ENCODE data around the gene GOLIM4. TPM values are rescaled to one million over a fixed set of nuclear protein-coding genes. Genes with fewer than 3 reads are reported as not detected.
"Not testable (repeated sequence)": the region's sequence is repeated elsewhere in the genome, so short reads cannot be mapped to it uniquely, and the experiment has no call there.

GOLIM4 gene
- total RNA-seq, 2 experiments from 2014 or later, result 1.7 to 1.9 TPM

- no peaks in the 10 kb centered on the region for H3K36me3 Mint-ChIP-seq (ENCODE audit: low read depth)
- H3K4me1 Mint-ChIP-seq, result peaks cover 12% of the 10 kb centered on the region
- H3K27ac Mint-ChIP-seq, result no peak overlapping the region
- POLR2A ChIA-PET, result no interaction called here
- H3K9me3 Mint-ChIP-seq, result no peaks in the 10 kb centered on the region
- CTCF ChIA-PET, result interaction anchor here (1.2 kb wide), 1 partner anchor 9 kb away, joined by 3 read pairs; no protein-coding TSS in a partner anchor
- H3K4me3 Mint-ChIP-seq, result no peak overlapping the region
- DNase-seq, result no peak
- H3K27me3 Mint-ChIP-seq, result no peaks in the 10 kb centered on the region
Measured at GRCh38 chr3:168058481-168058880, 37.2 kb downstream of the GOLIM4 start.

DNA sequence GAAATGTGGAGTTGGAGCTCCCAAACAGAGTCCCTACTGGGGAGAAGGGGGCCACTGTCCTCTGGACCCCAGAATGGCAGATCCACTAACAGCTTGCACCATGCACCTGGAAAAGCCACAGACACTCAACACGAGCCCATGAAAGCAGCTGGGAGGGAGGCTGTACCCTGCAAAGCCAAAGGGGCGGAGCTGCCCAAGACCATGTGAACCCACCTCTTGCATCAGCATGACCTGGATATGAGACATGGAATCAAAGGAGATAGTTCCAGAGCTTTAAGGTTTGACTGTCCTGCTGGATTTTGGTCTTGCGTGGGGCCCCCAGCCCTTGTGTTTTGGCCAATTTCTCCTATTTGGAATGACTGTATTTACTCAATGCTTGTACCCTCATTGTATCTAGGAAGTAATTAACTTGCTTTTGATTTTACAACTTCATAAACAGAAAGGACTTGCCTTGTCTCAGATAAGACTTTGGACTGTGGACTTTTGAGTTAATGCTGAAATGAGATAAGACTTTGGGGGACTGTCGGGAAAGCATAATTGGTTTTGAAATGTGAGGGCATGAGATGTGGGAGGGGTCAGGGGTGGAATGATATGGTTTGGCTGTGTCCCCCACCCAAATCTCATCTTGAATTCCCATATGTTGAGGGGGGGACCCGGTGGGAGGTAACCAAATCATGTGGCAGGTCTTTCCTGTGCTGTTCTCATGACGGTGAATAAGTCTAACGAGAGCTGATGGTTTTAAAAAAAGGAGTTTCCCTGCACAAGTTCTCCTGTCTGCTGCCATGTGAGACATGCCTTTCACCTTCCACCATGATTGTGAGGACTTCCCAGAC, 39.1 kb downstream of the GOLIM4 start:
- CTCF ChIA-PET; POLR2A ChIA-PET; H3K4me3 Mint-ChIP-seq; H3K36me3 Mint-ChIP-seq (ENCODE audit: low read depth); H3K9me3 Mint-ChIP-seq; H3K27me3 Mint-ChIP-seq; H3K27ac Mint-ChIP-seq; H3K4me1 Mint-ChIP-seq; DNase-seq: not testable (repeated sequence)

- no peaks in the 10 kb centered on the region for H3K36me3 Mint-ChIP-seq (ENCODE audit: low read depth)
- ChIA-PET CTCF (no interaction called here), POLR2A (no interaction called here)
- H3K9me3 Mint-ChIP-seq, result no peaks in the 10 kb centered on the region
- no peak for DNase-seq
- H3K4me1 Mint-ChIP-seq, result no peaks in the 10 kb centered on the region
- H3K27me3 Mint-ChIP-seq, result no peaks in the 10 kb centered on the region
- H3K4me3 Mint-ChIP-seq, result no peak overlapping the region
- no peak overlapping the region for H3K27ac Mint-ChIP-seq
Measured at GRCh38 chr3:168054447-168054846, 41.3 kb downstream of the GOLIM4 start.

GRCh38 chr3:168053115-168053514, 42.6 kb downstream of the GOLIM4 start:
- Mint-ChIP-seq H3K4me1 (no peaks in the 10 kb centered on the region), H3K9me3 (no peaks in the 10 kb centered on the region), H3K27me3 (no peaks in the 10 kb centered on the region), H3K4me3 (no peak overlapping the region), H3K36me3 (ENCODE audit: low read depth) (no peaks in the 10 kb centered on the region), H3K27ac (no peak overlapping the region)
- ChIA-PET POLR2A (no interaction called here), CTCF (interaction anchor here (1.8 kb wide), 1 partner anchor 12 kb away, joined by 5 read pairs; no protein-coding TSS in a partner anchor)
- no peak for DNase-seq

DNA sequence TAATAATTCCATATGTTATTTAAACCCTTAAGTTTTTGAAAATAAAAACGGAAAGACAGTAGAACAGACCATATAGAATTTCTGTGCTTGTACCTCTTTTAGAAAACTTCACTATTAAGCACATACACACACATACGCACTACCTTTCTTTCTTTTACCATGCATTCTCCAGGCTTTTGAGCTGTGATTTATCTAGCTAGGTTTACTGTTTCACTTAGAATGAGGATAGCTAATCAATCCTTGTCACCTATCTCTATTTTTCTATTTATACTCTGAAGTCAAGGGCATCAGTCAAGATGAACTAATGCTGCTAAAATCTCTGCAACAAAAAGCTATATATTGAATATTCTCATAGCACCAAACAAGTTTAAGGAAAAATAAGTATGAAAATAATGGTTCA, 43.2 kb downstream of the GOLIM4 start:
- Mint-ChIP-seq H3K27me3 (no peaks in the 10 kb centered on the region), H3K27ac (no peak overlapping the region), H3K36me3 (ENCODE audit: low read depth) (no peaks in the 10 kb centered on the region), H3K9me3 (no peaks in the 10 kb centered on the region), H3K4me1 (no peaks in the 10 kb centered on the region), H3K4me3 (no peak overlapping the region)
- DNase-seq, result no peak
- ChIA-PET POLR2A (no interaction called here), CTCF (interaction anchor here (1.3 to 1.8 kb wide), 2 partner anchors 11 to 34 kb away, joined by 3 to 5 read pairs; no protein-coding TSS in a partner anchor)

- POLR2A ChIA-PET, result no interaction called here
- CTCF ChIA-PET, result interaction anchor here (1.3 to 1.8 kb wide), 2 partner anchors 11 to 34 kb away, joined by 3 to 5 read pairs; no protein-coding TSS in a partner anchor
Measured at GRCh38 chr3:168051531-168052471, 43.9 kb downstream of the GOLIM4 start.

GRCh38 chr3:168051070-168051469, 44.7 kb downstream of the GOLIM4 start:
- Mint-ChIP-seq H3K9me3 (no peaks in the 10 kb centered on the region), H3K36me3 (ENCODE audit: low read depth) (no peaks in the 10 kb centered on the region), H3K27me3 (no peaks in the 10 kb centered on the region), H3K27ac (no peak overlapping the region), H3K4me3 (no peak overlapping the region), H3K4me1 (no peaks in the 10 kb centered on the region)
- POLR2A ChIA-PET, result no interaction called here
- DNase-seq, result no peak
- CTCF ChIA-PET, result no interaction called here

More at GRCh38 chr3:168051531-168052471, 43.9 kb downstream of the GOLIM4 start:
- no peak overlapping the region for H3K4me3 Mint-ChIP-seq
- DNase-seq, result no peak
- H3K27me3 Mint-ChIP-seq, result no peaks in the 10 kb centered on the region
- H3K9me3 Mint-ChIP-seq, result no peaks in the 10 kb centered on the region
- H3K4me1 Mint-ChIP-seq, result no peaks in the 10 kb centered on the region
- no peaks in the 10 kb centered on the region for H3K36me3 Mint-ChIP-seq (ENCODE audit: low read depth)
- H3K27ac Mint-ChIP-seq, result no peak overlapping the region

- Mint-ChIP-seq H3K27ac (no peak overlapping the region), H3K27me3 (no peaks in the 10 kb centered on the region), H3K9me3 (no peaks in the 10 kb centered on the region), H3K36me3 (ENCODE audit: low read depth) (no peaks in the 10 kb centered on the region), H3K4me3 (no peak overlapping the region), H3K4me1 (no peaks in the 10 kb centered on the region)
- no peak for DNase-seq
- ChIA-PET POLR2A (no interaction called here), CTCF (interaction anchor here (1.2 kb wide), 1 partner anchor 9 kb away, joined by 3 read pairs; no protein-coding TSS in a partner anchor)
Measured at GRCh38 chr3:168049367-168049974, 46.3 kb downstream of the GOLIM4 start.

GRCh38 chr3:168048414-168049330, 47.1 kb downstream of the GOLIM4 start:
- Mint-ChIP-seq H3K4me1 (no peaks in the 10 kb centered on the region), H3K4me3 (no peak overlapping the region), H3K36me3 (ENCODE audit: low read depth) (no peaks in the 10 kb centered on the region), H3K27ac (no peak overlapping the region), H3K27me3 (no peaks in the 10 kb centered on the region), H3K9me3 (no peaks in the 10 kb centered on the region)
- DNase-seq, result no peak
- POLR2A ChIA-PET, result no interaction called here
- CTCF ChIA-PET, result interaction anchor here (0.6 to 3.3 kb wide), 5 partner anchors 9 to 198 kb away, joined by 3 to 25 read pairs (median 3); no protein-coding TSS in a partner anchor

GRCh38 chr3:168047936-168048335, 47.8 kb downstream of the GOLIM4 start:
- Mint-ChIP-seq H3K4me1 (no peaks in the 10 kb centered on the region), H3K27me3 (no peaks in the 10 kb centered on the region), H3K9me3 (no peaks in the 10 kb centered on the region), H3K4me3 (no peak overlapping the region), H3K36me3 (ENCODE audit: low read depth) (no peaks in the 10 kb centered on the region), H3K27ac (no peak overlapping the region)
- no peak for DNase-seq
- ChIA-PET CTCF (interaction anchor here (0.6 to 3.3 kb wide), 6 partner anchors 40 to 197 kb away, joined by 3 to 25 read pairs (median 3); no protein-coding TSS in a partner anchor), POLR2A (no interaction called here)

- H3K27ac Mint-ChIP-seq, result no peak overlapping the region
- DNase-seq, result no peak
- ChIA-PET CTCF (interaction anchor here (0.6 to 3.3 kb wide), 5 partner anchors 8 to 119 kb away, joined by 3 to 25 read pairs (median 3); no protein-coding TSS in a partner anchor), POLR2A (no interaction called here)
- H3K9me3 Mint-ChIP-seq, result no peaks in the 10 kb centered on the region
- H3K4me3 Mint-ChIP-seq, result no peak overlapping the region
- H3K36me3 Mint-ChIP-seq (ENCODE audit: low read depth), result no peaks in the 10 kb centered on the region
- no peaks in the 10 kb centered on the region for H3K4me1 Mint-ChIP-seq
- no peaks in the 10 kb centered on the region for H3K27me3 Mint-ChIP-seq
Measured at GRCh38 chr3:168047190-168047795, 48.4 kb downstream of the GOLIM4 start.

- H3K27ac Mint-ChIP-seq, result no peak overlapping the region
- CTCF ChIA-PET, result interaction anchor here (1.1 kb wide), 1 partner anchor 117 kb away, joined by 6 read pairs; no protein-coding TSS in a partner anchor
Measured at GRCh38 chr3:168044049-168044448, 51.7 kb downstream of the GOLIM4 start.

More at GRCh38 chr3:168044049-168044448, 51.7 kb downstream of the GOLIM4 start:
- H3K36me3 Mint-ChIP-seq (ENCODE audit: low read depth), result no peaks in the 10 kb centered on the region
- no peaks in the 10 kb centered on the region for H3K4me1 Mint-ChIP-seq
- POLR2A ChIA-PET, result no interaction called here
- H3K4me3 Mint-ChIP-seq, result no peak overlapping the region
- H3K27me3 Mint-ChIP-seq, result no peaks in the 10 kb centered on the region
- no peaks in the 10 kb centered on the region for H3K9me3 Mint-ChIP-seq
- no peak for DNase-seq

Measured in activated CD4-positive, alpha-beta memory T cell treated with anti-CD3 and anti-CD28 coated beads, Interleukin-2, amount 10 ng/mL, durations not matched to agents 7 days and 5 days (primary cell).